PC-9 (cell line): ENCODE results near the gene CHST7.

Experiments
- EZH2 ChIP-seq: fragments of 200-600 bp; sonication (generic); IDR thresholded peaks from 2 replicates; pipeline ENCODE4 v1.8.0; 2017; ENCODE audit warnings: antibody characterized with exemption, low read depth
- TF ChIP-seq, protein P1 (sequence below): fragments of 200-600 bp; sonication (generic); conservative IDR thresholded peaks from 2 replicates; pipeline ENCODE4 v1.6.1; 2017; ENCODE audit warnings: mixed run types, antibody characterized with exemption, mild to moderate bottlenecking, moderate library complexity

- no peak for TF ChIP-seq EZH2
- TF ChIP-seq, protein P1, sequence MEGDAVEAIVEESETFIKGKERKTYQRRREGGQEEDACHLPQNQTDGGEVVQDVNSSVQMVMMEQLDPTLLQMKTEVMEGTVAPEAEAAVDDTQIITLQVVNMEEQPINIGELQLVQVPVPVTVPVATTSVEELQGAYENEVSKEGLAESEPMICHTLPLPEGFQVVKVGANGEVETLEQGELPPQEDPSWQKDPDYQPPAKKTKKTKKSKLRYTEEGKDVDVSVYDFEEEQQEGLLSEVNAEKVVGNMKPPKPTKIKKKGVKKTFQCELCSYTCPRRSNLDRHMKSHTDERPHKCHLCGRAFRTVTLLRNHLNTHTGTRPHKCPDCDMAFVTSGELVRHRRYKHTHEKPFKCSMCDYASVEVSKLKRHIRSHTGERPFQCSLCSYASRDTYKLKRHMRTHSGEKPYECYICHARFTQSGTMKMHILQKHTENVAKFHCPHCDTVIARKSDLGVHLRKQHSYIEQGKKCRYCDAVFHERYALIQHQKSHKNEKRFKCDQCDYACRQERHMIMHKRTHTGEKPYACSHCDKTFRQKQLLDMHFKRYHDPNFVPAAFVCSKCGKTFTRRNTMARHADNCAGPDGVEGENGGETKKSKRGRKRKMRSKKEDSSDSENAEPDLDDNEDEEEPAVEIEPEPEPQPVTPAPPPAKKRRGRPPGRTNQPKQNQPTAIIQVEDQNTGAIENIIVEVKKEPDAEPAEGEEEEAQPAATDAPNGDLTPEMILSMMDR: no peak
These were observed 36.6 kb downstream of the CHST7 start for GRCh38 chrX:46610070-46610658.
